Measurements from ENCODE around the gene ST6GAL2.

The ST6GAL2 gene

DNA sequence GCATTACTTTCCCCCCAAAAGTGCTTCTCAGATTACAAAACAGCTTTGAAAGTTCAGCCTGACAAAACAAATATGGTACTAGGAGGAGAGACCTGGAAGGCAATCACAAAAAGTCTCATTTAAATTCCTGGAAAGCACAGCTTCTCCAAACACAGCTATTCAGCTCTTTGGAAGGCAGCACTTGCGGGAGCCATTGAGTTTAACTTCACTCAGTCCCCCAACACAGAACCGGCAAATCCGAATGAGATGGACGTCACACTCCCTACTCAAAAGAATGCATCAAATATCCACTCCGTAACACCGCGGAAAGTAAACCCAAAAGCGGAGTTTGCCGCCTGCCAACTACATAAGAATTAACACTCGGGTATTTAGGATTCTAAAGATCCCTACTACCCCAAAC lies 638 bp downstream of the ST6GAL2 start:
- Histone ChIP-seq H2BK12ac (ENCODE audit: low read length) (no peak overlapping the region), H2BK5ac (ENCODE audit: low read length) (no peak overlapping the region), H3K4me2 (ENCODE audit: insufficient read depth, low read length, poor library complexity, severe bottlenecking) (peak overlapping the region; percentile 98), H3K18ac (ENCODE audit: low read length) (no peak overlapping the region), H3K4me1 (ENCODE audit: control insufficient read depth in 2 of 2, insufficient read depth in 1 of 2, low read depth in 1 of 2, low read length in 2 of 2) (peaks cover 2 to 5% of the 10 kb centered on the region in 2 donors), H3K14ac (ENCODE audit: low read length) (no peak overlapping the region), H2BK15ac (ENCODE audit: low read length) (no peak overlapping the region), H2AK5ac (ENCODE audit: low read depth, low read length) (no peak overlapping the region), H2BK120ac (ENCODE audit: low read depth, low read length) (no peak overlapping the region), H3K27me3 (ENCODE audit: control insufficient read depth in 3 of 3, insufficient read depth in 3 of 3, low read depth in 1 of 3, low read length in 3 of 3) (peaks cover 0 to 61% (median 10%) of the 10 kb centered on the region in 3 experiments), H3K9me3 (replicated peaks in 1 of 2; ENCODE audit: control insufficient read depth in 2 of 2, insufficient read depth in 1 of 2, low read depth in 1 of 2, low read length in 2 of 2) (no peaks in the 10 kb centered on the region), H4K8ac (ENCODE audit: low read depth, low read length) (no peak overlapping the region), H3K27ac (replicated peaks; ENCODE audit: low read length) (no peak overlapping the region), H3K9ac (ENCODE audit: low read depth, low read length, poor library complexity) (no peak overlapping the region), H4K91ac (ENCODE audit: low read depth, low read length, poor library complexity) (no peak overlapping the region), H3K23ac (ENCODE audit: low read depth, low read length, poor library complexity) (no peak overlapping the region), H3K79me1 (ENCODE audit: low read depth, low read length) (peaks cover 2% of the 10 kb centered on the region), H3K36me3 (replicated peaks in 1 of 2; ENCODE audit: control insufficient read depth in 2 of 2, insufficient read depth in 2 of 2, low read length in 2 of 2) (no peaks in the 10 kb centered on the region), H3K4me3 (ENCODE audit: low read length in 2 of 2) (peak overlapping the region in 1 of 2 donors; percentile 99), H3K4ac (ENCODE audit: low read length) (no peak overlapping the region), H2AFZ (ENCODE audit: low read length) (peak overlapping the region; percentile 87)
- peak; percentile 21 for DNase-seq (ENCODE audit: low spot score)
- WGBS, 2 donors (ENCODE audit: extremely low coverage in 2 of 2, insufficient read length in 2 of 2, insufficient replicate concordance in 1 of 2): no CpG with 5 or more reads among the region's 10 CpGs

DNA sequence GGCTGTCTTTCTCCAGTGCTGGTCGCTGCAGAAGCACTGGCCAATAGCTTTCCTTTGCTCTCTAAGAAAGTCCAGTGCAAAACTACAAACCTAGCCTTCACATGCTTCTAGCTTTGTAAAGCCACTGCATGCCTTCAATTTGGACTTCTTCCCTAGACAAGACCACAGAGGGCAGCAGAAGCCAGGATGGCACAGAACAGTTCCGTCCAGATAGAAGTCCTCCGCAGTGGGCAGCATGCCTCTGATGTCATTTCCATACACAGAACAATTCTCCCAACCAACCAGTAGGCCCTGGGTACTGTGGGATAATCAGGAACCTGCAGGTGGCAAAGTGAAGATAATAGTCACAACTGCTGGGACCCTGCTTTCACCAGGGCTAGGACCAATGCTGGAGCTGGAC lies 3.3 kb downstream of the ST6GAL2 start:
- H3K23ac ChIP-seq (ENCODE audit: low read depth, low read length, poor library complexity): no peak overlapping the region
- no peak overlapping the region for H2AK5ac ChIP-seq (ENCODE audit: low read depth, low read length)
- H3K36me3 ChIP-seq (replicated peaks in 1 of 2; ENCODE audit: control insufficient read depth in 2 of 2, insufficient read depth in 2 of 2, low read length in 2 of 2): no peaks in the 10 kb centered on the region
- H2BK5ac ChIP-seq (ENCODE audit: low read length): no peak overlapping the region
- H3K4me3 ChIP-seq (ENCODE audit: low read length in 2 of 2): no peak overlapping the region
- no peak overlapping the region for H3K4ac ChIP-seq (ENCODE audit: low read length)
- no peak overlapping the region for H2BK120ac ChIP-seq (ENCODE audit: low read depth, low read length)
- H3K79me1 ChIP-seq (ENCODE audit: low read depth, low read length): peaks cover 2% of the 10 kb centered on the region
- no peak for DNase-seq (ENCODE audit: low spot score)
- no peak overlapping the region for H3K4me2 ChIP-seq (ENCODE audit: insufficient read depth, low read length, poor library complexity, severe bottlenecking)
- peaks cover 2 to 5% of the 10 kb centered on the region in 2 donors for H3K4me1 ChIP-seq (ENCODE audit: control insufficient read depth in 2 of 2, insufficient read depth in 1 of 2, low read depth in 1 of 2, low read length in 2 of 2)
- no peak overlapping the region for H3K18ac ChIP-seq (ENCODE audit: low read length)
- H2BK15ac ChIP-seq (ENCODE audit: low read length): no peak overlapping the region
- H2AFZ ChIP-seq (ENCODE audit: low read length): no peak overlapping the region
- no peak overlapping the region for H3K9ac ChIP-seq (ENCODE audit: low read depth, low read length, poor library complexity)
- WGBS, 2 donors (ENCODE audit: extremely low coverage in 2 of 2, insufficient read length in 2 of 2, insufficient replicate concordance in 1 of 2): no CpG with 5 or more reads among the region's 3 CpGs
- no peak overlapping the region for H2BK12ac ChIP-seq (ENCODE audit: low read length)
- no peak overlapping the region for H3K27ac ChIP-seq (replicated peaks; ENCODE audit: low read length)
- H4K8ac ChIP-seq (ENCODE audit: low read depth, low read length): no peak overlapping the region
- H3K9me3 ChIP-seq (replicated peaks in 1 of 2; ENCODE audit: control insufficient read depth in 2 of 2, insufficient read depth in 1 of 2, low read depth in 1 of 2, low read length in 2 of 2): no peaks in the 10 kb centered on the region
- peaks cover 0 to 46% (median 8%) of the 10 kb centered on the region in 3 experiments for H3K27me3 ChIP-seq (ENCODE audit: control insufficient read depth in 3 of 3, insufficient read depth in 3 of 3, low read depth in 1 of 3, low read length in 3 of 3)
- no peak overlapping the region for H4K91ac ChIP-seq (ENCODE audit: low read depth, low read length, poor library complexity)
- no peak overlapping the region for H3K14ac ChIP-seq (ENCODE audit: low read length)

DNA sequence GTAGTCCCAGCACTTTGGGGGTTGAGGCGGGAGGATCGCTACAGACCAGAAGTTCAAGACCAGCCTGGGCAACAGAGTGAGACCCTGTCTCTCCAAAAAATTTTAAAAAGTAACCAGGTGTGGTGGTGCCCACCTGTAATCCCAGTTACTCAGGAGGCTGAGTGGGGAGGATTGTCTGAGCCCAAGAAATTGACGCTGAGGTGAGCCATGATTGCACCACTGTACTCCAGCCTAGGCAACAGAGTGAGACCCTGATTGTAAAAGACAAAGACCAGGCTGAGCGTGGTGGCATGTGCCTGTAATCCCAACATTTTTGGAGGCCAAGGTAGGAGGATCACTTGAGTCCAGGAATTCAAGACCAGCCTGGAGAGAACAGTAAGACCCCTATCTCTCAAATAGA lies 7.8 kb downstream of the ST6GAL2 start:
- Histone ChIP-seq H4K91ac (ENCODE audit: low read depth, low read length, poor library complexity) (no peak overlapping the region), H3K4me1 (ENCODE audit: control insufficient read depth in 2 of 2, insufficient read depth in 1 of 2, low read depth in 1 of 2, low read length in 2 of 2) (no peaks in the 10 kb centered on the region), H2AK5ac (ENCODE audit: low read depth, low read length) (no peak overlapping the region), H3K27ac (replicated peaks; ENCODE audit: low read length) (no peak overlapping the region), H3K27me3 (ENCODE audit: control insufficient read depth in 3 of 3, insufficient read depth in 3 of 3, low read depth in 1 of 3, low read length in 3 of 3) (peaks cover 0 to 5% (median 1%) of the 10 kb centered on the region in 3 experiments), H3K79me1 (ENCODE audit: low read depth, low read length) (peaks cover 2% of the 10 kb centered on the region), H3K4me2 (ENCODE audit: insufficient read depth, low read length, poor library complexity, severe bottlenecking) (no peak overlapping the region), H2BK15ac (ENCODE audit: low read length) (no peak overlapping the region), H3K4ac (ENCODE audit: low read length) (no peak overlapping the region), H3K9ac (ENCODE audit: low read depth, low read length, poor library complexity) (no peak overlapping the region), H3K36me3 (replicated peaks in 1 of 2; ENCODE audit: control insufficient read depth in 2 of 2, insufficient read depth in 2 of 2, low read length in 2 of 2) (no peaks in the 10 kb centered on the region), H2BK120ac (ENCODE audit: low read depth, low read length) (no peak overlapping the region), H3K9me3 (replicated peaks in 1 of 2; ENCODE audit: control insufficient read depth in 2 of 2, insufficient read depth in 1 of 2, low read depth in 1 of 2, low read length in 2 of 2) (no peaks in the 10 kb centered on the region), H2BK5ac (ENCODE audit: low read length) (no peak overlapping the region), H3K4me3 (ENCODE audit: low read length in 2 of 2) (no peak overlapping the region), H3K18ac (ENCODE audit: low read length) (no peak overlapping the region), H3K14ac (ENCODE audit: low read length) (no peak overlapping the region), H2AFZ (ENCODE audit: low read length) (no peak overlapping the region), H4K8ac (ENCODE audit: low read depth, low read length) (no peak overlapping the region), H3K23ac (ENCODE audit: low read depth, low read length, poor library complexity) (no peak overlapping the region), H2BK12ac (ENCODE audit: low read length) (no peak overlapping the region)
- WGBS, 2 donors (ENCODE audit: extremely low coverage in 2 of 2, insufficient read length in 2 of 2, insufficient replicate concordance in 1 of 2): no CpG with 5 or more reads among the region's 4 CpGs
- DNase-seq (ENCODE audit: low spot score): no peak

DNA sequence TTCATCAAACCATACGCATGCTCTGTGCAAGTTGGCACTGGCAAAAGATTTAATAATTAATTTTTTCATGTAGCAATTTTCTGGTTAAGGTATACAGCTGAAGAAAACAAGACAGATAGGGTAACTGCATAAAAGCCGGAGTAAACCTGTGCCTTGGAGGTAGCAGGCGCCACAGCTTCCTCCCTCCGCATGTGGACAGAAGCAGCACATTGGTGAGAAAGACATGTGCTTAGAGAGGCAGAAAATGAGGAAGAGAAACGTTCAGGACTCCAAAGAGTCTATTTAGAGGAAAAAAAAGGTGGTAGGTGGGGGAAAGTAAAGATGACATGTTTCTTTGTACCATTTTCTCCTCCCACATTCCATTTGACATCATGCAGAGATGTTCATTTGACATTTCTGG lies 9.3 kb downstream of the ST6GAL2 start:
- Histone ChIP-seq H3K27me3 (ENCODE audit: control insufficient read depth in 3 of 3, insufficient read depth in 3 of 3, low read depth in 1 of 3, low read length in 3 of 3) (peaks cover 0 to 1% (median 0%) of the 10 kb centered on the region in 3 experiments), H3K4me3 (ENCODE audit: low read length in 2 of 2) (no peak overlapping the region)

More for the DNA sequence above, 9.3 kb downstream of the ST6GAL2 start:
- Histone ChIP-seq H3K27ac (replicated peaks; ENCODE audit: low read length) (no peak overlapping the region), H3K79me1 (ENCODE audit: low read depth, low read length) (no peaks in the 10 kb centered on the region), H3K9ac (ENCODE audit: low read depth, low read length, poor library complexity) (no peak overlapping the region), H3K4me2 (ENCODE audit: insufficient read depth, low read length, poor library complexity, severe bottlenecking) (no peak overlapping the region), H2BK15ac (ENCODE audit: low read length) (no peak overlapping the region), H3K18ac (ENCODE audit: low read length) (no peak overlapping the region), H2BK120ac (ENCODE audit: low read depth, low read length) (no peak overlapping the region), H3K4me1 (ENCODE audit: control insufficient read depth in 2 of 2, insufficient read depth in 1 of 2, low read depth in 1 of 2, low read length in 2 of 2) (no peaks in the 10 kb centered on the region), H3K14ac (ENCODE audit: low read length) (no peak overlapping the region), H4K91ac (ENCODE audit: low read depth, low read length, poor library complexity) (no peak overlapping the region), H3K9me3 (replicated peaks in 1 of 2; ENCODE audit: control insufficient read depth in 2 of 2, insufficient read depth in 1 of 2, low read depth in 1 of 2, low read length in 2 of 2) (no peaks in the 10 kb centered on the region), H2BK12ac (ENCODE audit: low read length) (no peak overlapping the region), H2AK5ac (ENCODE audit: low read depth, low read length) (no peak overlapping the region), H2BK5ac (ENCODE audit: low read length) (no peak overlapping the region), H3K23ac (ENCODE audit: low read depth, low read length, poor library complexity) (no peak overlapping the region), H3K4ac (ENCODE audit: low read length) (no peak overlapping the region), H3K36me3 (replicated peaks in 1 of 2; ENCODE audit: control insufficient read depth in 2 of 2, insufficient read depth in 2 of 2, low read length in 2 of 2) (no peaks in the 10 kb centered on the region), H2AFZ (ENCODE audit: low read length) (no peak overlapping the region), H4K8ac (ENCODE audit: low read depth, low read length) (no peak overlapping the region)
- WGBS, 2 donors (ENCODE audit: extremely low coverage in 2 of 2, insufficient read length in 2 of 2, insufficient replicate concordance in 1 of 2): no CpG with 5 or more reads among the region's 5 CpGs
- no peak for DNase-seq (ENCODE audit: low spot score)

Data from neuronal stem cell (in vitro differentiated cells).